Amniotic epithelial cell (primary cell): ENCODE results near the gene HDAC9.
"Not testable (repeated sequence)": the region's sequence is repeated elsewhere in the genome, so short reads cannot be mapped to it uniquely, and the experiment has no call there.

ENCODE experiments used
- DNase-seq: peaks from one replicate; pipeline ENCODE4 v3.0.0-alpha.2; 2010; ENCODE audit warnings: low read depth

Gene HDAC9

DNA sequence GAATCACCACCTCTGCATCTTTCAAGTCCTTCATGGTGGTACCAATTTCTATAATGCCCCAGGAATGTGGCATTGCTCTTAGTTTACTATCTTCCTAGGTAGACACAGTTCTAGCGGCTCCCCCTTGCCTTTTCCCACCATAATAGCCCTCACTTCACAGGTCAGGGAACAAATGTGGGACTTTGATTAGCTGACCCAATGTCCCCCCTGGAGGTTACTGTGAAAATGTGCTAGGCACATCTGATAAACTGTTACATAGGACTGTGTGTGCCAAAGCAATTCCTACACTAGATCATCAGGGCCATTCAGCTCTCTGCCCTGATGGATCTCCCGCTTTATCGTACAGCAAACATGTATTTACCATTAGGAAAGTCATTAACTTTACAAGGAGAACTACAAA, 527.9 kb downstream of the HDAC9 start:
- no peak for DNase-seq

DNA sequence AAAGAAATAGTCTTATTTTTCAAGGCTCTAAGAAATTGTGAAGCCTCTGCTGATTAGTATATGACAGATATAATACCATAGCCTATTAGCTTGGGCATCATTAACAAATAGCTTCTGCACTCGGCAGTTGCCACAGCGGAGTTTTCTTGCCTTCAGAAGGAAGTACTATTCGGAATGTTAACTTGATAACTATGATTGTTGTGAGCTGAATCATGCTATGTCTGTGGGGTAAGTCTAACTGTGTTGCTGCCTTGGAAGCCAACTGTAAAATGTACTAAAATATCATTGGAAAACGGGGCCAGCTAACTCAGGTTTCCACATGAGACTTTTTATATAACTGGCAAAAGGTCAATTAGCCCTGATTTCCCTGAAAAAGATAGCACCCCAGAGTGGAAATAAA, 528.7 kb downstream of the HDAC9 start:
- peak; percentile 92 for DNase-seq

DNA sequence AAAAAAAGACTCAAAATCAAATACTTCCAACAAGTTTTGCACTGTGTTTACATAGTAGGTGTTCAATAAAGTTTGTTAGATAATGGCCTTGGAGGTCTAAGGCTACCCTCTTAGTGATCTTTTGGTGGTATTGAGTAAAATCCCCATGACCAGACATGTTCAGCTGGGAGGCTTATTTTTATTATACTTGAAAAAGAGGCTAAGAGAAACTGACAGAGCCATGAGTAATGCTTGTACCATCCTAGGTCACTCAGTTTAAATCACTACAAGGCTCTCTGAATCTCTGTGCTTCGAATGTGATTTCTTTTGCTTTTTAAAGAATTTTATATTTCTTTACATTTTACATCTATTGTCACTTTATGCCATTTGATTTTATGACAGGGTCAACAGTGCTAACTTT, 531.3 kb downstream of the HDAC9 start:
- peak; percentile 47 for DNase-seq

DNA sequence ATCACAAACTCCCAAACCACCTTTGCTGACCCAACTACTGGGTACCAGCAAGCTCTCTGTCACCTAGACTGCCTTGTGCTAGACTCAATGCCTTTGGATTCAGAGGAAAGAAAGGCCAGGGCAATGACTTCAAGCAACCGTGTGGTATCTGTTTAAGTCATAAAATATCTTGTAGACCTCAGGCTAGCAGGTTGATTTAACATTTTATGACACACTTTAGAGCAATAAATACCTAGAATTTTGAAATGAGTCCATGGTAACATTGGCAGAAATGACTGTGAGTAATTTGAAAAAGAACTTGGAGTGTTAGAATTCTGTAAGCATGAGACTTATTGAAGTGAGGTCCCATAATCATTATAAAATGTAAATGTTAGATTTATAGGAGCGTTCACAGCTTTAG, 534.7 kb downstream of the HDAC9 start:
- peak; percentile 35 for DNase-seq

DNA sequence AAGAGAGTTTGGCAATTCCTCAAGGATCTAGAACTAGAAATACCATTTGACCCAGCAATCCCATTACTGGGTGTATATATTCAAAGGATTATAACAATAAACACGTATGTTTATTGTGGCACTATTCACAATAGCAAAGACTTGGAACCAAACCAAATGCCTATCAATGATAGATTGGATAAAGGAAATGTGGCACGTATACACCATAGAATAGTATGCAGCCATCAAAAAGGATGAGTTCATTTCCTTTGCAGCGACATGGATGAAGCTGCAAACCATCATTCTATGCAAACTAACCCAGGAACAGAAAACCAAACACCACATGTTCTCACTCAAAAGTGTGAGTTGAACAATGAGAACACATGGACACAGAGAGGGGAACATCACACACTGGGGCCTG, 537.4 kb downstream of the HDAC9 start:
- DNase-seq = not testable (repeated sequence)

DNA sequence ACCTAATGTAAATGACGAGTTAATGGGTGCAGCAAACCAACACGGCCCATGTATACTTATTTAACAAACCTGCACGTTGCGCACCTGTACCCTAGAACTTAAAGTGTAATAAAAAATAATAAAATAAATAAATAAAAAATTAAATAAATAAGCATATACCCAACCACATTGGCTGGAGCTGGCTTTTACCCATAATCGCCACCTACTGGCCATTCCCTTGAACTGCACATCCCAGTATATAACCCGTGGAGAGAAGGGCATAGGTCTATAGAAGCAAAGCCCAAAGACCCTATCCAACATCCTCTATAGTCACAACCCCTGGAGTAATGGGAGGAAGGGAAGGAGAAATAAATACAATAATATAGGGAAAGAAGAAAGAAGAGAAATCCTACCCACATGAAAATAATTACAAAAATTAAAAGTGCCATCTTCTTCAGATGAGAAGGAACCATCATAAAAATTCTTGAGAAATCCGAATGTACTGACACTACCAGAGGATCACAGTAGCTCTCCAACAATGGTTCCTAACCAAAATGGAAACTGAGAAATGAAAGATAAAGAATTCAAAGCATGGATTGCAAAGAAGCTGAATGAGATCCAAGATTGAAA, 556.3 kb downstream of the HDAC9 start:
- DNase-seq = peak; percentile 44
